ENCODE data around the gene PDZD2. TPM values are rescaled to one million over a fixed set of nuclear protein-coding genes. Genes with fewer than 3 reads are reported as not detected.
A peak's percentile ranks its signal among the peaks of the same experiment; 100 is the strongest.

Gene PDZD2
- total and polyA plus RNA-seq, 12 donors: 2.2 to 10.3 (median 5.0) TPM

DNA sequence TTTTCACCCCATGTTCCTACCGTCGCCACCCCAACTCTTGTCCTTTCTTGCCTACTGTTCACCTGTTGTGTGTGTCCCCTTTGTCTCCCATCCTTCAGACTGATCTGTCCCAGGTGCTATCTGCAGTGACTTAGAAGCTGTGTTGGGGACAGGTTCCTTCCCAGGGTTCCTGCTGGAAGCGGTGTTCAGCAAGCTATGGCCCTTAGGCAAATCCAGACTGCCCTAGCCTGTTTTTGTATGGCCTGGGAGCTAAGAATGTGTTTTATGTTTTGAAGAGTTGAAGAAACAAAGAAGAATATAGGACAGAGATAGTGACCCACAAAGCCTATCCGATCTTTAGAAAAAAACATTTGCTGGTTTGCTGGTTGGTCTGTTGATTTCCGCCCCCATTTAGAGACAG is 298.8 kb downstream of the PDZD2 start:
- no peaks in the 10 kb centered on the region for H3K27me3 ChIP-seq
- no peaks in the 10 kb centered on the region for H3K36me3 ChIP-seq (replicated peaks in 1 of 2)
- no peaks in the 10 kb centered on the region for H3K9me3 ChIP-seq (replicated peaks in 1 of 3)
- H3K4me3 ChIP-seq: no peak overlapping the region
- no peak for DNase-seq
- 74 to 86% (median 77%) methylated on average over 5 of the region's 5 CpGs for WGBS, 4 donors
- intact Hi-C loops (cut with DNase I): no loop called here
- no peak for TF ChIP-seq POLR2A (IDR thresholded peaks at IDR 0.05)
- no peak overlapping the region for H3K27ac ChIP-seq
- no peaks in the 10 kb centered on the region for H3K4me1 ChIP-seq (replicated peaks in 1 of 2)

DNA sequence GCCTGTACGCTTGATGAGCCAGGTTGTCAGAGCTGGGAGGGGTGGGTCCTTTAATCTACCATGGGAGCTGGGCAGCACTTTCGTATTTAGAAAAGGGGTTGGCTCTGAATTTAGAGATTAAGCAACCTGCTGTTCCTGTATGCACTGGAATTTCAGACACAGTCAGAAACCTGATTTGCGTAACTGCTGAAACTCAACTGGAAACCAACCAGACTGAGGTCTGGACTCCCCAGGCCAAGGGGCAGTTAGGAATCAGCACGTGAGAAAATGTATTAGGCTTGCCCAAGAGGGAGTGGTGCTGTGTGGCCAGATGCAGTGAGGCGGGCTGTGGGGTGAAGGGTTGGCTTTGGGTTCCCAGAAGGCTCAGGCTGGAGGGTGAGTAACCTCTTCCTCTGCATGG is 300.2 kb downstream of the PDZD2 start:
- intact Hi-C loops (cut with DNase I): no loop called here
- no peak for TF ChIP-seq POLR2A (IDR thresholded peaks at IDR 0.05)
- TF ChIP-seq, protein P1, sequence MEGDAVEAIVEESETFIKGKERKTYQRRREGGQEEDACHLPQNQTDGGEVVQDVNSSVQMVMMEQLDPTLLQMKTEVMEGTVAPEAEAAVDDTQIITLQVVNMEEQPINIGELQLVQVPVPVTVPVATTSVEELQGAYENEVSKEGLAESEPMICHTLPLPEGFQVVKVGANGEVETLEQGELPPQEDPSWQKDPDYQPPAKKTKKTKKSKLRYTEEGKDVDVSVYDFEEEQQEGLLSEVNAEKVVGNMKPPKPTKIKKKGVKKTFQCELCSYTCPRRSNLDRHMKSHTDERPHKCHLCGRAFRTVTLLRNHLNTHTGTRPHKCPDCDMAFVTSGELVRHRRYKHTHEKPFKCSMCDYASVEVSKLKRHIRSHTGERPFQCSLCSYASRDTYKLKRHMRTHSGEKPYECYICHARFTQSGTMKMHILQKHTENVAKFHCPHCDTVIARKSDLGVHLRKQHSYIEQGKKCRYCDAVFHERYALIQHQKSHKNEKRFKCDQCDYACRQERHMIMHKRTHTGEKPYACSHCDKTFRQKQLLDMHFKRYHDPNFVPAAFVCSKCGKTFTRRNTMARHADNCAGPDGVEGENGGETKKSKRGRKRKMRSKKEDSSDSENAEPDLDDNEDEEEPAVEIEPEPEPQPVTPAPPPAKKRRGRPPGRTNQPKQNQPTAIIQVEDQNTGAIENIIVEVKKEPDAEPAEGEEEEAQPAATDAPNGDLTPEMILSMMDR (IDR thresholded peaks at IDR 0.05): no peak
- DNase-seq: peak in 1 of 7 donors; percentile 5
- 77 to 89% (median 83%) methylated on average over 5 of the region's 5 CpGs for WGBS, 4 donors
- Histone ChIP-seq H3K9me3 (replicated peaks in 1 of 3) (no peaks in the 10 kb centered on the region), H3K27ac (no peak overlapping the region), H3K27me3 (no peaks in the 10 kb centered on the region), H3K4me1 (replicated peaks in 1 of 2) (no peaks in the 10 kb centered on the region), H3K36me3 (replicated peaks in 1 of 2) (no peaks in the 10 kb centered on the region), H3K4me3 (no peak overlapping the region)

DNA sequence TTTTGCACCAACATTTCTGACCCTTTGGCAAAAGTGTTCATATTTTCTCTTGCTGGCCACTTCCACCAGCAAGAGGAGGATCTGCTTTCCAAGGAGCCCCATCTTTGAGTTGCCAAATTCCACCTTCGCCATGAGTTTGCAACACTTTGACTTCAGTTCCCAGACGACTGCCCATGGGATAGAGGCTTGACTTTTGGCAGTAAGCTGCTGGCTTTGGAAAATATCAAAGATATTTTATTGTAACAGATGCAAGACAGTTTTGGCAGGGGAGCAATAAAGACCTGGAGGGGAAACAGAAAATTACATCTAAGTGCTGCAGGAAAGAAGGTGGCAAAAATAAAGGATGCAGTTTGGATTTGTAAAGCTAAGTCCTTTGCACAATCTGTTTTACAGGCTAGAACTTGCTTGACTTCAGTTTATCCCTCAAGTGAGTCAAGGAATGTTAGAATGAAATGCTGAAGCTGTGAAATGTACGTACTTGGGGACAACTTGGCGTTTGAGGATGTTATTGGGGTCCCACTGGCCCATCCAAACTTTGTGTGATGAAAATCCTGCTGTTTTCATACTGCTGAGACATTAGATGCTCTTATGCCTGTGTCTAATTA is 302.3 kb downstream of the PDZD2 start:
- peak in 1 of 7 donors; percentile 10 for DNase-seq
- 66 to 82% (median 80%) methylated on average over 4 of the region's 4 CpGs for WGBS, 4 donors
- Histone ChIP-seq H3K27ac (no peak overlapping the region), H3K4me3 (no peak overlapping the region), H3K9me3 (replicated peaks in 1 of 3) (no peaks in the 10 kb centered on the region), H3K27me3 (no peaks in the 10 kb centered on the region), H3K4me1 (replicated peaks in 1 of 2) (no peaks in the 10 kb centered on the region), H3K36me3 (replicated peaks in 1 of 2) (no peaks in the 10 kb centered on the region)
- intact Hi-C loops (cut with DNase I): no loop called here
- TF ChIP-seq, protein P1 (IDR thresholded peaks at IDR 0.05): no peak
- TF ChIP-seq POLR2A (IDR thresholded peaks at IDR 0.05): no peak

DNA sequence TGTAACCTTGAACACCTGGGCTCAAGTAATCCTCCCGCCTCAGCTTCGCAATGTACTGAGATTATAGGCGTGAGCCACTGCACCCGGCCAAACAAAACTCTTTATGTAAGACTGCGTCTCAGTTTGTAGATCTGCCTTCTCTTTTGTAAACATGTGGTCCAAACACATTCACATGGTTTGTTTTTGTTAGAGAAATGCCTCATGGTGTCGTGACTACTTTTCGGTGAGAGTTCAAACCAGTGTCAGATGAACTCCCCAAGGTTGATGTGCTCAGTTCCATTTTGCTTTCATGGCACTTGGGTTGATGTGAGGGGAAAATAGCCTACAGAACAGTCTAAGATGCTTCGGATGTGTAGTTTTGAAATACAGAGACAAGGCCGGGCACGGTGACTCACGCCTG is 303.6 kb downstream of the PDZD2 start:
- Histone ChIP-seq H3K4me3 (no peak overlapping the region), H3K36me3 (replicated peaks in 1 of 2) (no peaks in the 10 kb centered on the region), H3K9me3 (replicated peaks in 1 of 3) (no peaks in the 10 kb centered on the region), H3K4me1 (replicated peaks in 1 of 2) (no peaks in the 10 kb centered on the region), H3K27me3 (no peaks in the 10 kb centered on the region), H3K27ac (no peak overlapping the region)
- TF ChIP-seq, protein P1 (IDR thresholded peaks at IDR 0.05): no peak
- TF ChIP-seq POLR2A (IDR thresholded peaks at IDR 0.05): no peak
- intact Hi-C loops (cut with DNase I): no loop called here
- 80 to 94% (median 85%) methylated on average over 11 of the region's 11 CpGs for WGBS, 4 donors
- peak in 1 of 7 donors; percentile 41 for DNase-seq
